ENCODE data around the gene LYRM4.

DNA sequence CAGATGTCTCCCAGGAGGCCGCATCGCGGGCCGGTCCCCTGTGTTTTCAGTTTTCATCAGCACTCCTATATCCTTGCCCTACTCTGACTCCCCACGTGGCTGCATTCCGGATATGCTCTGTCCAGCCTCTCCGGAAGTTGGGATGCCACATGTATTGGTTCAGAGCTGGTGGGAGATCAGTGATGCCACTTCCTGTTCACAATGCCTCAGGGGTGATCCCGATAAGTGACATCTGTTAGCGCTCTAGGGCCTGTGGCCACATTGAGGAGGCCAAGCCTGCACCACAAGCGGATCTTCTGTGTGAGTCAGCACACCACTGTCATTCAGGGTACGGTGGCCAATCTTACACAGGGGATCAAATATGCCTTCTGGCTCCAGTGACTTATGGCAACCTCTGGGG, 117.8 kb downstream of the LYRM4 start:
- no peak for TF ChIP-seq POLR2A (IDR thresholded peaks at IDR 0.05)
- TF ChIP-seq, protein P1, sequence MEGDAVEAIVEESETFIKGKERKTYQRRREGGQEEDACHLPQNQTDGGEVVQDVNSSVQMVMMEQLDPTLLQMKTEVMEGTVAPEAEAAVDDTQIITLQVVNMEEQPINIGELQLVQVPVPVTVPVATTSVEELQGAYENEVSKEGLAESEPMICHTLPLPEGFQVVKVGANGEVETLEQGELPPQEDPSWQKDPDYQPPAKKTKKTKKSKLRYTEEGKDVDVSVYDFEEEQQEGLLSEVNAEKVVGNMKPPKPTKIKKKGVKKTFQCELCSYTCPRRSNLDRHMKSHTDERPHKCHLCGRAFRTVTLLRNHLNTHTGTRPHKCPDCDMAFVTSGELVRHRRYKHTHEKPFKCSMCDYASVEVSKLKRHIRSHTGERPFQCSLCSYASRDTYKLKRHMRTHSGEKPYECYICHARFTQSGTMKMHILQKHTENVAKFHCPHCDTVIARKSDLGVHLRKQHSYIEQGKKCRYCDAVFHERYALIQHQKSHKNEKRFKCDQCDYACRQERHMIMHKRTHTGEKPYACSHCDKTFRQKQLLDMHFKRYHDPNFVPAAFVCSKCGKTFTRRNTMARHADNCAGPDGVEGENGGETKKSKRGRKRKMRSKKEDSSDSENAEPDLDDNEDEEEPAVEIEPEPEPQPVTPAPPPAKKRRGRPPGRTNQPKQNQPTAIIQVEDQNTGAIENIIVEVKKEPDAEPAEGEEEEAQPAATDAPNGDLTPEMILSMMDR (IDR thresholded peaks at IDR 0.05) = no peak
- no peak for TF ChIP-seq POLR2AphosphoS5 (IDR thresholded peaks at IDR 0.05; ENCODE audit: insufficient read depth in 1 of 2, low read depth in 1 of 2)
